Mesenchymal stem cell (in vitro differentiated cells and primary cell): ENCODE measurements around the gene IFITM1.
"Not testable (repeated sequence)": the region's sequence is repeated elsewhere in the genome, so short reads cannot be mapped to it uniquely, and the experiment has no call there.

ENCODE experiments used
- DNase-seq: peaks from one replicate; pipeline ENCODE4 v3.0.0-alpha.2; 2013
- H2AFZ ChIP-seq: one replicate; pipeline ENCODE4 v1.6.1; 2013; ENCODE audit warnings: low read depth, mild to moderate bottlenecking, control low read depth, inconsistent platforms, low read length, moderate library complexity
- H2AK5ac ChIP-seq: 2 replicates; pipeline ENCODE4 v1.6.1; 2013; ENCODE audit warnings: low read length, moderate library complexity, mild to moderate bottlenecking, inconsistent platforms; ENCODE audit not compliant: severe bottlenecking
- H2BK120ac ChIP-seq: one replicate; pipeline ENCODE4 v1.6.1; 2013; ENCODE audit warnings: low read depth, mild to moderate bottlenecking, inconsistent platforms, low read length, moderate library complexity
- H2BK12ac ChIP-seq, 2 experiments: one replicate each; pipeline ENCODE4 v1.6.1; 2013; ENCODE audit warnings: inconsistent platforms in 2 of 2, low read length in 2 of 2, mild to moderate bottlenecking in 2 of 2, moderate library complexity in 2 of 2, control low read depth in 1 of 2
- H2BK15ac ChIP-seq: one replicate; pipeline ENCODE4 v1.6.1; 2013; ENCODE audit warnings: mild to moderate bottlenecking, low read depth, inconsistent platforms; ENCODE audit not compliant: poor library complexity, severe bottlenecking
- H2BK5ac ChIP-seq: 2 replicates; pipeline ENCODE4 v1.6.1; 2013; ENCODE audit warnings: low read depth, mild to moderate bottlenecking, low read length, control low read depth, inconsistent platforms; ENCODE audit not compliant: poor library complexity, severe bottlenecking
- H3K14ac ChIP-seq, 2 experiments: one replicate each; pipeline ENCODE4 v1.6.1; 2013; ENCODE audit warnings: inconsistent platforms in 2 of 2, low read length in 2 of 2, control low read depth in 1 of 2, mild to moderate bottlenecking in 1 of 2, moderate library complexity in 1 of 2
- H3K18ac ChIP-seq, 2 experiments: one replicate each; pipeline ENCODE4 v1.6.1; 2013; ENCODE audit warnings: inconsistent platforms in 2 of 2, low read length in 2 of 2, control low read depth in 1 of 2, low read depth in 1 of 2, mild to moderate bottlenecking in 1 of 2
- H3K23ac ChIP-seq, 2 experiments: one replicate each; pipeline ENCODE4 v1.6.1; 2013; ENCODE audit warnings: inconsistent platforms in 2 of 2, low read length in 2 of 2, mild to moderate bottlenecking in 2 of 2, moderate library complexity in 2 of 2, control low read depth in 1 of 2
- H3K27ac ChIP-seq: 2 replicates; pipeline ENCODE4 v1.5.1; 2013; ENCODE audit warnings: mild to moderate bottlenecking, moderate library complexity, low read length, control low read depth, inconsistent platforms; ENCODE audit not compliant: poor library complexity, severe bottlenecking
- H3K27me3 ChIP-seq, 2 experiments: 2 replicates each; pipeline versions ENCODE4 v1.6.1 to v1.7.0; 2013; ENCODE audit warnings: low read length in 2 of 2, mild to moderate bottlenecking in 2 of 2, moderate library complexity in 2 of 2, control low read depth in 1 of 2, inconsistent platforms in 1 of 2; ENCODE audit not compliant: control insufficient read depth in 1 of 2, insufficient read depth in 1 of 2
- H3K36me3 ChIP-seq, 2 experiments: 2 replicates each; pipeline versions ENCODE4 v1.6.1 to v1.7.0; 2013; ENCODE audit warnings: low read length in 2 of 2, control low read depth in 1 of 2, inconsistent platforms in 1 of 2, low read depth in 1 of 2, mild to moderate bottlenecking in 1 of 2; ENCODE audit not compliant: insufficient read depth in 2 of 2, control insufficient read depth in 1 of 2
- H3K4ac ChIP-seq, 2 experiments: one replicate each; pipeline ENCODE4 v1.6.1; 2013; ENCODE audit warnings: inconsistent platforms in 2 of 2, low read length in 2 of 2, mild to moderate bottlenecking in 2 of 2, moderate library complexity in 2 of 2, control low read depth in 1 of 2, low read depth in 1 of 2
- H3K4me1 ChIP-seq: 2 replicates; pipeline ENCODE4 v1.6.1; 2013; ENCODE audit warnings: low read depth, low read length, control low read depth; ENCODE audit not compliant: control insufficient read depth, insufficient read depth
- H3K4me2 ChIP-seq: 2 replicates; pipeline ENCODE4 v1.6.1; 2013; ENCODE audit warnings: low read length, mild to moderate bottlenecking, inconsistent platforms; ENCODE audit not compliant: poor library complexity, severe bottlenecking
- H3K4me3 ChIP-seq, 2 experiments: 2 replicates each; pipeline versions ENCODE4 v1.5.1 to v1.7.0; 2013; ENCODE audit warnings: low read length in 2 of 2, mild to moderate bottlenecking in 2 of 2, control low read depth in 1 of 2, low read depth in 1 of 2; ENCODE audit not compliant: insufficient read depth in 1 of 2
- H3K79me1 ChIP-seq: replicated peaks from 2 replicates; pipeline ENCODE4 v1.6.1; 2013; ENCODE audit warnings: mild to moderate bottlenecking, control low read depth, low read length, inconsistent platforms; ENCODE audit not compliant: poor library complexity, severe bottlenecking
- H3K9ac ChIP-seq: 2 replicates; pipeline ENCODE4 v1.7.0; 2013; ENCODE audit warnings: mild to moderate bottlenecking, low read length, moderate library complexity
- H3K9me3 ChIP-seq: 2 replicates; pipeline ENCODE4 v1.7.0; 2013; ENCODE audit warnings: mild to moderate bottlenecking, low read length; ENCODE audit not compliant: control insufficient read depth
- H4K8ac ChIP-seq: one replicate; pipeline ENCODE4 v1.6.1; 2013; ENCODE audit warnings: inconsistent platforms, mild to moderate bottlenecking, low read length, moderate library complexity
- H4K91ac ChIP-seq: one replicate; pipeline ENCODE4 v1.6.1; 2013; ENCODE audit warnings: mild to moderate bottlenecking, low read length, inconsistent platforms
- WGBS: methylation state at CpG from one replicate; pipeline ENCODE4 v1.1.7; 2013; ENCODE audit warnings: mixed read lengths; 5-methylcytosine and 5-hydroxymethylcytosine counted together

IFITM1 gene

DNA sequence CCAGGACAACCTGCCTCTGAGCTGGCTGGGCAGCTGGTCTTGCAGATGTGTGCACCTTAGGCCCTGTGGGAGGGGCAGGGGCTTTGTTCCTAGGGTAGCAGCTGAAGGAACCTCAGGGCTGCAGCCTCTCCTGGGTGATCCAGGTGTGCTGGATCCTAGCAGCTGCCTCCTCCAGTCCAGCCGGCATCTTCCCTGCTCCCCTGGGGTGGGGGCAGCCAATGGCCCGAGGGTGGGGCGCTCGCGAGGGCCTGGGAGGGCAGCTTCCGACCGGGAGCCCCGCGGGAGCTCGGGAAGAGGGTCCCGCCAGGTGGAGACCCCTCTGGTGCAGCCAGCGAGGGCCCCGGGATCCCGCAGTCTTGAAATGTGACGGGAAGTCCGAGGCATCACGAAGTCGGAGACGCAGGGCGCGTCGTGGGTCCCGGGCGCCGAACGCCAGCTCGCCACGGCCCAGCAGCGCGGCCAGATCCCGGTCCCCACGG lies 1.7 kb downstream of the IFITM1 start:
- Histone ChIP-seq H2BK5ac (no peak overlapping the region), H3K4me1 (peaks cover 38% of the 10 kb centered on the region), H2BK120ac (peak overlapping the region; percentile 54), H2AFZ (no peak overlapping the region), H3K14ac (peak overlapping the region in 1 of 2 experiments; percentile 0), H3K27me3 (peaks cover 0 to 10% of the 10 kb centered on the region in 2 experiments), H3K18ac (peak overlapping the region in 1 of 2 experiments; percentile 28), H3K27ac (no peak overlapping the region), H3K36me3 (peaks cover 0 to 7% of the 10 kb centered on the region in 2 experiments), H3K4ac (peak overlapping the region; percentile 19 to 64), H2BK12ac (peak overlapping the region in 1 of 2 experiments; percentile 3), H3K9ac (peak overlapping the region; percentile 88), H4K8ac (peak overlapping the region; percentile 89), H2BK15ac (peak overlapping the region; percentile 57), H3K9me3 (no peaks in the 10 kb centered on the region), H3K4me3 (peak overlapping the region; percentile 18 to 91), H3K79me1 (peaks cover 12% of the 10 kb centered on the region), H4K91ac (peak overlapping the region; percentile 66), H3K4me2 (peak overlapping the region; percentile 23), H3K23ac (no peak overlapping the region), H2AK5ac (no peak overlapping the region)
- no peak for DNase-seq
- 33% methylated on average over 32 of the region's 32 CpGs for WGBS

DNA sequence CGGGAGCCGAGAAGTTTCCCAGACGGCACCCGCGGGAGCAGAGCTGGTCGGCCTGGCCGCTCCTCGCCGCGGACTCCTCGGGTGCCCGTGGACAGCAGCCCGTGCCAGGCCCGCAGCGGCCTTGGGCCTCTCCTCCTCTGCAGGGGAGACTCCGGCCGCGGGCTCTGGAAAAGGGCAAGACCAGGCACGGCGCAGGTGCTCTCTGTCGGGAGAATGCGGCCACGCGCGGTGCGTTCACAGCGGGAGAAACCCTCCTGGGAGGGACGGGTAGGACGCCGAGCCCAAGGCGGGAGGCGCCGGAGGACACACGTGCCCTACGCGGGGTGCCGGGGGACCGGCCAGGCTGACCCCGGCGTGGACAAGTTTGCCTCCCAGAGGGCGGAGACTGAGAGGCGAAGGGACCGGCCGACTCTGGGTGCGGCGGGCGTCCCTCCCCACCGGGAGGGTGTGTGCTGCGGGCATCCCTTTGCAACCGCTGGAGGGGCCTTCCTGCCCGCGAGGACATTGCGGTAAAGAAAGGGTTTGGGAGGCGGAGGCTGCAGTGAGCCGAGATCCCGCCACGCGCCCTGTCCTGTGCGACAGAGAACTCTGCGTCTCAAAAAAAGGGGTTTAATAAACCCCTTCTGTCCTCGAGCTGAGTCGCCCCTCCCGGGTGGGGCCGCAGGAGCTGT lies 2.3 kb downstream of the IFITM1 start:
- DNase-seq, result peak; percentile 40
- peak overlapping the region in 1 of 2 experiments; percentile 74 for H3K14ac ChIP-seq
- H2BK120ac ChIP-seq, result peak overlapping the region; percentile 79
- no peaks in the 10 kb centered on the region for H3K9me3 ChIP-seq
- H3K4me1 ChIP-seq, result peaks cover 41% of the 10 kb centered on the region
- peaks cover 12% of the 10 kb centered on the region for H3K79me1 ChIP-seq
- H3K9ac ChIP-seq, result peak overlapping the region; percentile 88
- peak overlapping the region; percentile 75 for H4K91ac ChIP-seq
- no peak overlapping the region for H2BK5ac ChIP-seq
- peak overlapping the region; percentile 89 for H2BK15ac ChIP-seq
- peak overlapping the region; percentile 89 to 90 for H3K18ac ChIP-seq
- no peak overlapping the region for H3K27ac ChIP-seq
- H3K4ac ChIP-seq, result peak overlapping the region; percentile 19 to 94
- peak overlapping the region; percentile 80 for H2AK5ac ChIP-seq
- H2AFZ ChIP-seq, result no peak overlapping the region
- WGBS, result 29% methylated on average over 56 of the region's 64 CpGs
- peak overlapping the region in 1 of 2 experiments; percentile 100 for H3K23ac ChIP-seq
- H3K36me3 ChIP-seq, result peaks cover 0 to 7% of the 10 kb centered on the region in 2 experiments
- peak overlapping the region; percentile 36 to 91 for H3K4me3 ChIP-seq
- peak overlapping the region; percentile 23 for H3K4me2 ChIP-seq
- H3K27me3 ChIP-seq, result peaks cover 0 to 10% of the 10 kb centered on the region in 2 experiments
- peak overlapping the region; percentile 89 for H4K8ac ChIP-seq
- H2BK12ac ChIP-seq, result peak overlapping the region; percentile 65 to 77

DNA sequence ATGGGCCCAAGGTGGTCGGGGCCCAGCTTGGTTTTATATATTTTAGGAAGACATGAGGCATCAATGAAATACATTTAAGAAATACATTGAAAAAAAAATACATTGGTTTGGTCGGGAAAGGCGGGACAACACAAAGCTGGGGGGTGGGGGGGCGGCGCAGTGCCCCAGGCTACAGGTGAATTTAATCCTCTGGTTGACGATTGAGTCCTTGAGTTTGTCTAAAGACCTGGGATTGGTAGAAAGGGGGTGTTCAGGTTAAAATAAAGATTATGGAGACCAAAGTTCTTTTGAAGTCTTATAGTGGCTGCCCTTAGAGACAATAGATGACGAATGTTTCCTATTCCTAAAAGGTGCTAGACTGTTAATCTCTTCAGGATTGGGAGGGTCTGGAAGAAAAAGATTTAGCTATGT lies 3.1 kb downstream of the IFITM1 start:
- Histone ChIP-seq H3K18ac (no peak overlapping the region), H2AK5ac (no peak overlapping the region), H3K4ac (no peak overlapping the region), H3K14ac (no peak overlapping the region), H2BK5ac (no peak overlapping the region), H4K91ac (no peak overlapping the region), H3K79me1 (peaks cover 12% of the 10 kb centered on the region), H3K27me3 (peaks cover 0 to 10% of the 10 kb centered on the region in 2 experiments), H3K4me2 (no peak overlapping the region), H3K9me3 (no peaks in the 10 kb centered on the region), H2BK15ac (no peak overlapping the region), H4K8ac (no peak overlapping the region), H3K36me3 (peaks cover 0 to 7% of the 10 kb centered on the region in 2 experiments), H3K4me1 (peaks cover 41% of the 10 kb centered on the region), H3K23ac (no peak overlapping the region), H2AFZ (no peak overlapping the region), H3K9ac (peak overlapping the region; percentile 88), H3K27ac (no peak overlapping the region), H2BK120ac (no peak overlapping the region), H3K4me3 (peak overlapping the region in 1 of 2 experiments; percentile 91), H2BK12ac (no peak overlapping the region)
- no peak for DNase-seq
- 64% methylated on average over 6 of the region's 7 CpGs for WGBS

DNA sequence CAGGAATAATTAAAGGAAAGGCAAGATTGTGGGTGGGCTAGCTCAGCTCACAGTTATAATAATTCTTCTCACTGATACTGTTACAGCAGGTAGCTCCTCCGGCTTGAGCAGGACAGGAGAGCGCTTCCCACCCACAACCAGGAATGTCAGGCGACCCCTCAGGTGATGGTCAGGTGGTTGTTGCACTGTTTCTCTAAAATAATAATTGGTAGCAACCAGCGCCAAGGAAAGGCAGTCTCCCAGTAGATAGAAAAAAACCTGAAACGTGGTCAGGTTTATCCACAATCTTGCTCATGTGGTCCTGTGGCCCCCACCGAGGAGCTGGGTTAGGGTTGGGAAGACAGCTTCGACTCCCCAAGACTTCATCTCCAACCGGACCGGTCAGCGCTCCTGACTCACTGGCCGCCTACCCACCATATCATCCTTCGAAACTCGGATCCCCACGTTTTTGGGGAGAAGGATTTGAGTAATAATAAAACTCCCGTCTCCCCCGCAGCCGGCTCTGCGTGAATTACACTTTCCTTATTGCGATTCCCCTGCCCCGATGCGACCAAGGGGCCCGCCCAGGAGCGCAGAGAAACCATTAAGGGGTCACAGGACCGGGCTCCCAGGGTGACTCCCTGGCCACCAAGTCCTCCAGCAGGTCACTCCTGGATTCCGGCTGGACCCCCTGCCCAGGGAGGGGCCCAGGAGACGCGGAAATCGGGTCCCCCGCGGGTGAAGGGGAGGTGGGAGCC lies 4.0 kb downstream of the IFITM1 start:
- not testable (repeated sequence) for H2BK12ac ChIP-seq, H3K14ac ChIP-seq, H4K8ac ChIP-seq, H3K27ac ChIP-seq, H2BK120ac ChIP-seq, H2BK15ac ChIP-seq, H3K9me3 ChIP-seq, H3K27me3 ChIP-seq, H2AFZ ChIP-seq, H3K23ac ChIP-seq, H3K36me3 ChIP-seq, H2BK5ac ChIP-seq, H3K4me2 ChIP-seq, DNase-seq, H3K4ac ChIP-seq, H4K91ac ChIP-seq
- H2AK5ac ChIP-seq, result peak overlapping the region; percentile 20
- WGBS, result 97% methylated on average over 3 of the region's 30 CpGs
- H3K4me3 ChIP-seq, result peak overlapping the region in 1 of 2 experiments; percentile 30
- peaks cover 11% of the 10 kb centered on the region for H3K79me1 ChIP-seq
- peak overlapping the region in 1 of 2 experiments; percentile 14 for H3K18ac ChIP-seq
- H3K4me1 ChIP-seq, result peaks cover 39% of the 10 kb centered on the region
- H3K9ac ChIP-seq, result peak overlapping the region; percentile 88
